ENCODE results near the gene GPR32. TPM values are rescaled to one million over a fixed set of nuclear protein-coding genes. Genes with fewer than 3 reads are reported as not detected.
"Not testable (repeated sequence)": the region's sequence is repeated elsewhere in the genome, so short reads cannot be mapped to it uniquely, and the experiment has no call there.

GPR32 gene
- total RNA-seq, 2 experiments from 2014 or later: not detected

GRCh38 chr19:50759886-50760285 lies 10.4 kb upstream of the GPR32 start:
- ChIA-PET CTCF (no interaction called here), POLR2A (no interaction called here)
- H3K36me3 Mint-ChIP-seq (ENCODE audit: low read depth): no peaks in the 10 kb centered on the region
- H3K27me3 Mint-ChIP-seq: peaks cover 2% of the 10 kb centered on the region
- no peaks in the 10 kb centered on the region for H3K4me1 Mint-ChIP-seq
- peaks cover 3% of the 10 kb centered on the region for H3K9me3 Mint-ChIP-seq
- H3K27ac Mint-ChIP-seq: no peak overlapping the region
- DNase-seq: no peak
- H3K4me3 Mint-ChIP-seq: no peak overlapping the region

- H3K4me1 Mint-ChIP-seq; CTCF ChIA-PET; H3K4me3 Mint-ChIP-seq; DNase-seq; H3K27ac Mint-ChIP-seq; H3K27me3 Mint-ChIP-seq; H3K9me3 Mint-ChIP-seq; H3K36me3 Mint-ChIP-seq (ENCODE audit: low read depth): not testable (repeated sequence)
- POLR2A ChIA-PET: interaction anchor here (0.6 kb wide), 1 partner anchor 27 kb away, joined by 3 read pairs; no protein-coding TSS in a partner anchor
Measured at GRCh38 chr19:50761501-50761900, 8.8 kb upstream of the GPR32 start.

GRCh38 chr19:50763521-50763920 lies 6.7 kb upstream of the GPR32 start:
- H3K4me1 Mint-ChIP-seq; H3K36me3 Mint-ChIP-seq (ENCODE audit: low read depth); H3K4me3 Mint-ChIP-seq; H3K9me3 Mint-ChIP-seq; H3K27me3 Mint-ChIP-seq; DNase-seq; POLR2A ChIA-PET; H3K27ac Mint-ChIP-seq; CTCF ChIA-PET: not testable (repeated sequence)

GRCh38 chr19:50764409-50764808 lies 5.9 kb upstream of the GPR32 start:
- CTCF ChIA-PET: interaction anchor here (0.6 kb wide), 1 partner anchor 424 kb away, joined by 3 read pairs; no protein-coding TSS in a partner anchor
- peaks cover 3% of the 10 kb centered on the region for H3K9me3 Mint-ChIP-seq
- no peaks in the 10 kb centered on the region for H3K27me3 Mint-ChIP-seq
- DNase-seq: no peak
- H3K4me1 Mint-ChIP-seq: no peaks in the 10 kb centered on the region
- no peak overlapping the region for H3K27ac Mint-ChIP-seq
- no peak overlapping the region for H3K4me3 Mint-ChIP-seq
- no peaks in the 10 kb centered on the region for H3K36me3 Mint-ChIP-seq (ENCODE audit: low read depth)
- POLR2A ChIA-PET: no interaction called here

GRCh38 chr19:50766746-50767145 lies 3.5 kb upstream of the GPR32 start:
- ChIA-PET POLR2A (interaction anchor here (0.5 kb wide), 1 partner anchor 9 kb away, joined by 5 read pairs; no protein-coding TSS in a partner anchor), CTCF (interaction anchor here (0.6 kb wide), 1 partner anchor 8 kb away, joined by 4 read pairs; no protein-coding TSS in a partner anchor)
- not testable (repeated sequence) for H3K4me1 Mint-ChIP-seq; H3K4me3 Mint-ChIP-seq; H3K27ac Mint-ChIP-seq; H3K27me3 Mint-ChIP-seq; H3K36me3 Mint-ChIP-seq (ENCODE audit: low read depth); DNase-seq; H3K9me3 Mint-ChIP-seq

- CTCF ChIA-PET; H3K4me3 Mint-ChIP-seq; H3K27me3 Mint-ChIP-seq; POLR2A ChIA-PET; H3K27ac Mint-ChIP-seq; H3K4me1 Mint-ChIP-seq; H3K36me3 Mint-ChIP-seq (ENCODE audit: low read depth); H3K9me3 Mint-ChIP-seq; DNase-seq: not testable (repeated sequence)
Measured at GRCh38 chr19:50767263-50767662, 3.0 kb upstream of the GPR32 start.

- Mint-ChIP-seq H3K27me3 (no peaks in the 10 kb centered on the region), H3K9me3 (no peaks in the 10 kb centered on the region), H3K36me3 (ENCODE audit: low read depth) (no peaks in the 10 kb centered on the region), H3K4me1 (no peaks in the 10 kb centered on the region), H3K27ac (no peak overlapping the region), H3K4me3 (no peak overlapping the region)
- no peak for DNase-seq
- ChIA-PET POLR2A (no interaction called here), CTCF (no interaction called here)
Measured at GRCh38 chr19:50768277-50768676, 2.0 kb upstream of the GPR32 start.

GRCh38 chr19:50770888-50771287 lies 624 bp downstream of the GPR32 start:
- ChIA-PET CTCF (no interaction called here), POLR2A (no interaction called here)
- no peak for DNase-seq
- H3K4me1 Mint-ChIP-seq: no peaks in the 10 kb centered on the region
- peaks cover 5% of the 10 kb centered on the region for H3K27me3 Mint-ChIP-seq
- no peak overlapping the region for H3K4me3 Mint-ChIP-seq
- no peak overlapping the region for H3K27ac Mint-ChIP-seq
- no peaks in the 10 kb centered on the region for H3K9me3 Mint-ChIP-seq
- no peaks in the 10 kb centered on the region for H3K36me3 Mint-ChIP-seq (ENCODE audit: low read depth)

- H3K27ac Mint-ChIP-seq: no peak overlapping the region
- no peaks in the 10 kb centered on the region for H3K4me1 Mint-ChIP-seq
- ChIA-PET POLR2A (interaction anchor here (0.6 kb wide), 1 partner anchor 47 kb away, joined by 3 read pairs; no protein-coding TSS in a partner anchor), CTCF (interaction anchor here (0.6 kb wide), 1 partner anchor 38 kb away, joined by 3 read pairs; no protein-coding TSS in a partner anchor)
- H3K36me3 Mint-ChIP-seq (ENCODE audit: low read depth): no peaks in the 10 kb centered on the region
- H3K27me3 Mint-ChIP-seq: peaks cover 12% of the 10 kb centered on the region
- no peak for DNase-seq
- no peaks in the 10 kb centered on the region for H3K9me3 Mint-ChIP-seq
- H3K4me3 Mint-ChIP-seq: no peak overlapping the region
Measured at GRCh38 chr19:50772476-50772875, 2.2 kb downstream of the GPR32 start.

- H3K4me3 Mint-ChIP-seq: not testable (repeated sequence)
Measured at GRCh38 chr19:50772912-50773311, 2.6 kb downstream of the GPR32 start.

GRCh38 chr19:50773454-50773853 lies 3.2 kb downstream of the GPR32 start:
- POLR2A ChIA-PET; H3K36me3 Mint-ChIP-seq (ENCODE audit: low read depth); H3K4me3 Mint-ChIP-seq; DNase-seq; H3K9me3 Mint-ChIP-seq; H3K4me1 Mint-ChIP-seq; H3K27ac Mint-ChIP-seq: not testable (repeated sequence)
- CTCF ChIA-PET: interaction anchor here (0.6 kb wide), 1 partner anchor 28 kb away, joined by 3 read pairs; no protein-coding TSS in a partner anchor
- peaks cover 22% of the 10 kb centered on the region for H3K27me3 Mint-ChIP-seq

More at GRCh38 chr19:50772912-50773311, 2.6 kb downstream of the GPR32 start:
- H3K9me3 Mint-ChIP-seq; POLR2A ChIA-PET; DNase-seq; H3K27ac Mint-ChIP-seq; H3K4me1 Mint-ChIP-seq; H3K36me3 Mint-ChIP-seq (ENCODE audit: low read depth); CTCF ChIA-PET: not testable (repeated sequence)
- H3K27me3 Mint-ChIP-seq: peaks cover 16% of the 10 kb centered on the region

- CTCF ChIA-PET: no interaction called here
- Mint-ChIP-seq H3K36me3 (ENCODE audit: low read depth) (no peaks in the 10 kb centered on the region), H3K9me3 (no peaks in the 10 kb centered on the region), H3K4me3 (no peak overlapping the region), H3K27me3 (peaks cover 46% of the 10 kb centered on the region), H3K4me1 (no peaks in the 10 kb centered on the region), H3K27ac (no peak overlapping the region)
- no peak for DNase-seq
- POLR2A ChIA-PET: interaction anchor here (0.6 kb wide), 1 partner anchor 10 kb away, joined by 5 read pairs; no protein-coding TSS in a partner anchor
Measured at GRCh38 chr19:50776131-50776530, 5.9 kb downstream of the GPR32 start.

- H3K4me3 Mint-ChIP-seq: no peak overlapping the region
- ChIA-PET POLR2A (no interaction called here), CTCF (interaction anchor here (0.6 kb wide), 1 partner anchor 101 kb away, joined by 3 read pairs; no protein-coding TSS in a partner anchor)
- no peaks in the 10 kb centered on the region for H3K36me3 Mint-ChIP-seq (ENCODE audit: low read depth)
- peaks cover 46% of the 10 kb centered on the region for H3K27me3 Mint-ChIP-seq
- H3K9me3 Mint-ChIP-seq: no peaks in the 10 kb centered on the region
- no peak for DNase-seq
- H3K4me1 Mint-ChIP-seq: no peaks in the 10 kb centered on the region
- H3K27ac Mint-ChIP-seq: no peak overlapping the region
Measured at GRCh38 chr19:50777261-50777660, 7.0 kb downstream of the GPR32 start.

GRCh38 chr19:50777830-50778303 lies 7.6 kb downstream of the GPR32 start:
- H3K4me3 Mint-ChIP-seq: no peak overlapping the region
- peaks cover 3% of the 10 kb centered on the region for H3K4me1 Mint-ChIP-seq
- POLR2A ChIA-PET: no interaction called here
- no peaks in the 10 kb centered on the region for H3K9me3 Mint-ChIP-seq
- no peak for DNase-seq
- H3K27me3 Mint-ChIP-seq: peaks cover 49% of the 10 kb centered on the region
- H3K27ac Mint-ChIP-seq: no peak overlapping the region
- CTCF ChIA-PET: no interaction called here
- H3K36me3 Mint-ChIP-seq (ENCODE audit: low read depth): no peaks in the 10 kb centered on the region

Data from activated CD4-positive, alpha-beta T cell treated with anti-CD3 and anti-CD28 coated beads, Interleukin-2, amount 10 ng/mL, durations not matched to agents 7 days and 5 days (primary cell).